Glomerular endothelial cell (primary cell): ENCODE results near the gene MGRN1. TPM values are rescaled to one million over a fixed set of nuclear protein-coding genes. Genes with fewer than 3 reads are reported as not detected.

ENCODE experiments used
- DNase-seq: peaks from one replicate; pipeline ENCODE4 v3.0.0-alpha.2; 2011; ENCODE audit warnings: low read depth, low spot score; ENCODE audit errors: extremely low read depth
- total RNA-seq: library from RNA; depleted of rRNA; stranded (reverse); fragments of >200 nt; gene quantifications from 2 replicates; pipeline ENCODE4 v1.2.3, GENCODE V29; 2015

Gene MGRN1
- total RNA-seq, 1 donor from 2014 or later = 87.1 TPM

DNA sequence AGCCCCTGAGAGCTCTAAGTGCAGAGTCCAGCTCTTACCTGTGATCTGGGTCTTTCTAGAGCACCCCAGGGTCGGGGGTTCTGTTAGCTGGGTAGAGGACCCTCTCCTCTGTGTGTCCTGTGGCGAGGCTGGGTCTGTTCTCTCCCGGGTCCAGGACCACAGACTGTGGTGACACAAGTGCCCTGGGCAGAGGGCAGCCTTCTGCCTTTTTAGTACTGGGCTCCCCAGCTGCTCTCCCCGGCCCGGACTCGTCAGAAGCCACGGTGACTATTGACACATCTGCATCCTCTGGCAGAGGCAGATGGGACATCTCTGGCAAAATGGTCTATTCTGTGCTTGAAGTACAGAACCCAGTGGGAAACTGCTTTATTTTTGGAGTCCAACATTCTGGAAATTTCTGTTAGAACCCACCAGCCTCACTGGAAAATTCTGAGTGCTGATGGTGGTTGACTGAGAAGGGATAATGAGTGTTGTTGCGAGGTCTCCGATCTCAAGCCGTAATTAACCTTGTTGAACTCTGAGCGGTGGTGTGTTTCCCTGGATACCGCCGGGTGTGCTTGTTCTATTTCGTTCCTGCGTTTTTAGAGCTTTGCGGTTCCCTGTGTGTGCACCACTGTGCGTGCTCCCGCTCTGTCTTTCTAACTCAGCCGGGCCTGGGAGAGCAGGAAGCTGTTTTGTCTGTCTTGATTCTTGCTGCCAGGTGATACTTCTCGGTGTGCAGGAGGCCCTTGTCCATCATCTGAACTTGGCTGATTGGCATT is 42.8 kb downstream of the MGRN1 start:
- no peak for DNase-seq

DNA sequence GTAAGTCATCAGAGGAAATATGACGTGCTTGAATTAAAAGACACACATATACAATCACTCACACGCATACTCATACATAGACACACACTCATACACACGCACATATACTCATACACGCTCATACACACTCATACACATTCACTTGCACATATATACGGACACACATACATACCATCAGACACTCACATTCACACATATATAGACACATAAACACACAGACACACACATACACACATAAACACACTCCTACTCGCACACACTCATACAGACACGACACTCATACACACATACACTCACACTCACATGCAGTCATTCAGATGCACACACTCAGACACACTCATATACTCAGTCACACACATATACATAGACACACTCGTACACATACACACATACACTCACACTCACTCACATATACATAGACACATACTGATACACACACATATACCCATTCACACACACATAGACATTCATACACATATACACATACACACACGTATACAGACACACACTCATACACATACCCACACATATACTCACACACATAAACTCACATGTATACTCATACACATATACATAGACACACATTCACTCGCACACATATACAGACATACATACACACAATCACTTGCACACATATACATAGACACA is 43.8 kb downstream of the MGRN1 start:
- no peak for DNase-seq

DNA sequence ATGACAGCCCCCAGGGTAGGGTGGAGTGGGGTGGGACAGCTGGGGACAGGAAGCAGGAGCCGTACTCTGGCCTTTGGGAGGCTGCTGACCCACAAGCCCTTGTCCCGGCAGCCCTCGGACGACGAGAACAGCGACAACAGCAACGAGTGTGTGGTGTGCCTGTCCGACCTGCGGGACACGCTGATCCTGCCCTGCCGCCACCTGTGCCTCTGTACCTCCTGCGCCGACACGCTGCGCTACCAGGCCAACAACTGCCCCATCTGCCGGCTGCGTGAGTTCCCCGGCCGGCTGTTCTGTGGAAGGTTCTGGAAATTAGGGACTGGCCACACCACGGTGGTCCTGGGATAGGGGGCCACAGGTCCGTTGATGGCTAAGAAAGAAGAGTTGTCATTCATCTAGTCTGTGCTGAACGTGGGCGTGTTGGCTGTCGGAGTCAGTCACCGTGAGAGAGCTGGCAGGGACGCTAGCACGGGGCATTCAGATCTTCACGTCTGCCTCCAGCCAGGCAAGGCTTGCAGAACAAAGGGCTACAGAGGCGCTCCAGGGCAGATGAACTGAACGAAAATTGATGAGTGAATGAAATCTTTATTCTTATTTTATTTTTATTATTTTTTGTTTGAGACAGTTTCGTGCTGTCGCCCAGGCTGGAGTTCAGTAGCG is 48.9 kb downstream of the MGRN1 start:
- no peak for DNase-seq

DNA sequence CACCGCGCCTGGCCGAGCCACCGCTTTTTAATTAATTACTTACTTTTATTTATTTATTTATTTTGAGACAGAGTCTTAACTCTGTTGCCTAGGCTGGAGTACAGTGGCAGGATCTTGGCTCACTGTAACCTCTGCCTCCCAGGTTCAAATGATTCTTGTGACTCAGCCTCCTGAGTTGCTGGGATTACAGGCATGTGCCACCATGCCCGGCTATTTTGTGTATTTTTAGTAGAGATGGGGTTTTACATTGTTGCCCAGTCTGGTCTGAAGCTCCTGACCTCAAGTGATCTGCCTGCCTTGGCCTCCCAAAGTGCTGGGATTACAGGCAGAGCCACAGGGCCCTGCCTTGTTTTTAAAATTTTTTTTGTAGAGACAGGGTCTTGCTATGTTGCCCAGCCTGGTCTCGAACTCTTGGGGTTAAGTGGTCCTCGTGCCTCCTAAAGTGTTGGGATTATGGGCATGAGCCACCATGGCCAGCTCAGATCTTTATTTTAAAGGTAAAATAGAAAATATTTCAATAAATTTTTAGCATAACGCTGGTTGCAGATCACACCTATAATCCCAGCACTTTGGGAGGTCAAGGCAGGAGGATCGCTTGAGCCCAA is 50.4 kb downstream of the MGRN1 start:
- no peak for DNase-seq

DNA sequence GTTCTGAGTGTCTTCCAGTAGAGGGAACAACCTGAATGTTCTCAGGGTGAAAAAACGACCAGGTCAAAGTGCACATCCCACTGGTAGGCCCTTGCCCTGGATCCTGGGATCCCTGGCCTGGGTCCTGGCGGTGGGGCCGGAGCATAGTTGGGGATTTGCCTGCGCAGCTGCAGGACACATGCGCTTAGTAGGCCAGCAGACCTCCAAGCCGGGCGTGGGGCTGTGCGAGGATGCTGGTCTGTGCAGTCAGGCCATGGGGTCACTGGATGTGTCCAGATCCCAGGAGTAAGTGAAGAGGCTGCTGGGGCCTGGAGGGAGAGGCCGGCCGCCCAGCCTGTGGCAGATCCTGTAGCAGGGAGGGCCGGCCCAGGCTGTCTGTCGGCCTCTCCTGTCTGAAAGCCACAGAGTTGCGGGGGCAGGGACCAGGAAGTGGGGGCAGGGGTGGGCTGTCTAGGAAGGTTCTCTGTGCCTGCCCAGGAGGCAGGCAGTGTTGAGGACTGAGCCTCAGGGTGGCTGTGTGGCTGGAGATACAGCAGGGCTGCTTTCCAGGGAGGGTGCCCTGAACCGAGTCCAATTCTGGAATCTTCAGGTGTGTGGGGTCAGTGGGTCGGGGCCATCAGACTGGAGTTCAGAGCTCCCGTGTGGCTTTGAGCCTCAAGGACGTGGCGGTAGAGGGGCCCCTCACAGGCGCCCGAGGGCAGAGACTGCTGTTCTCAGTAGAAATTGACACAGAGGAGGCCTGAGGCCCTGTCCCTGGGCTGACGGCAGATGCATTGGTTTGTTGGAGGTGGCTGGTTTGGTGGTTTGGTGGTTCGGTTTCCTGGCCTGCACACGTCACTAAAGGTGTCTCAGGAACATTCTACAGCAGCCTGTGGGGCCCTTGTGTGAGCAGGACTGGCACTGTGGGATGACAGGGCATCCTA is 51.5 kb downstream of the MGRN1 start:
- DNase-seq = no peak

DNA sequence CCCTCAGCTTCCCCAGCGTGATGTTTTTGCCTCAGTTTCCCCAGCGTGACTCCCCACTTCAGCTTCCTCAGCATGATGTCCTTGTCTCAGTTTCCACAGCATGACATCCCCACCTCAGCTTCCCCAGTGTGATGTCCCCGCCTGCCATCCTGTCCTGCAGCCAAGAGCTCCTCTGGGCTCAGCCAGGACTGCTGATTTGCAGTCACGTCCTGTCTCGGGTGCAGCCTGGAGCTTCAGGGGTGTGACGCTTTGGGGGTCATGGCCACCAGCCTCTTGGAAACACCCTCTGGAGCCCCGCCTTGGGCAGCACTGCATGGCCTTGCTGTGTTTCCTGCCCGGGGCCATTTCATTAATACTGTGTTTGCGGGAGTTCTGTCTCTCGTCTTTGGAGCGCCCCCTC is 52.2 kb downstream of the MGRN1 start:
- DNase-seq = no peak

DNA sequence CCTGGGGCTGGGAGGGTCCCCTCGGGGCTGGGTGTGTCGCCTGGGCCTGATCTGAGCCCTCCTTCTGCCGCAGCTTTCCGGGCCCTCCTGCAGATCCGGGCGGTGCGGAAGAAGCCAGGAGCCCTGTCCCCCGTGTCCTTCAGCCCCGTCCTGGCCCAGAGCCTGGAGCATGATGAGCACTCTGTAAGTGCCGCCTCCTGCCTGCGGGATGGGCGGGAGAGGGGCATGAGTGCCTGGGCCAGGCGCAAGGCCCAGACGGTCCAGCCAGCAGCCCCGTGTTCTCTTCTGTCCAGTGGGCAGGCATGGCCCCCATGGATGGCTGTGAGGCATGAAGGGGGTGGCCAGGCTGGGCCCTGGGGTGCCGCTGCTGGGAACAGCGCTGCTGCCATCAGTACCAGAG is 52.8 kb downstream of the MGRN1 start:
- no peak for DNase-seq

DNA sequence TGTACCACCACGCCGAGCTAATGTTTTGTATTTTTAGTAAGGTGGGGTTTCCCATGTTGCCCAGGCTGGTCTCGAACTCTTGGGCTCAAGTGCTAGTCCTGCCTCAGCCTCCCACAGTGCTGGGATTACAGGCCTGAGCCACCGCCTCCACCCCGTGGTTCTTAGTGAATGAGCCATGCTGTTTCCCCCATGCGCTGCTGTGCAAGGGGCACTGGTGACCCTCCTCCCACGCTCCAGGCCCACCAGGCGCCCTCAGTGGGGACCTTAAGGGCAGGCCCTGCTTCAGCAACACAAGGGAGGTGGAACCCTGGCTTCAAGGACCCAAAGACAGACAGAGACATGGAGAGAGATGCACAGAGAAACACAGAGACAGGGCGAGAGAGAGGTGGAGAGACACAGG is 53.4 kb downstream of the MGRN1 start:
- DNase-seq = no peak

DNA sequence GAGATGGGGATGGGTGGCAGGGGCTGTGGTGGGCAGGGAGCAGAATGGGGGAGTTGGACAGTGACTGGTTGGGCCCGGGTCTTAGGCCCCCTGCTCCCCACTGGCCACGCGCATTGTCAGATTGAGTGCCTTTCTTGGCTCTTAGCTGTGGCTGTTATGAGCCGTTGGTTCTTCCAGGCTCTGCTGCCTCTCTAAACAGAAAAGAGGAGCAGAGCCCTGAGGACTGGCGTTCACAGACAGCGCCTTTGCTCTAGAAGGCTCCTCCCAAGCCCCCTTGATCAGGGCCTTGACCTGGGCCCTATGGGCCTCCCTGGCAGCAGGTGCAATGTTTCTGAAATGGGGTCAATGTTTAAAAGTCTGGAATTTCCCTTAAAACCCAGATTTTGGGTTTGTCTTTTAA is 54.0 kb downstream of the MGRN1 start:
- DNase-seq = no peak

DNA sequence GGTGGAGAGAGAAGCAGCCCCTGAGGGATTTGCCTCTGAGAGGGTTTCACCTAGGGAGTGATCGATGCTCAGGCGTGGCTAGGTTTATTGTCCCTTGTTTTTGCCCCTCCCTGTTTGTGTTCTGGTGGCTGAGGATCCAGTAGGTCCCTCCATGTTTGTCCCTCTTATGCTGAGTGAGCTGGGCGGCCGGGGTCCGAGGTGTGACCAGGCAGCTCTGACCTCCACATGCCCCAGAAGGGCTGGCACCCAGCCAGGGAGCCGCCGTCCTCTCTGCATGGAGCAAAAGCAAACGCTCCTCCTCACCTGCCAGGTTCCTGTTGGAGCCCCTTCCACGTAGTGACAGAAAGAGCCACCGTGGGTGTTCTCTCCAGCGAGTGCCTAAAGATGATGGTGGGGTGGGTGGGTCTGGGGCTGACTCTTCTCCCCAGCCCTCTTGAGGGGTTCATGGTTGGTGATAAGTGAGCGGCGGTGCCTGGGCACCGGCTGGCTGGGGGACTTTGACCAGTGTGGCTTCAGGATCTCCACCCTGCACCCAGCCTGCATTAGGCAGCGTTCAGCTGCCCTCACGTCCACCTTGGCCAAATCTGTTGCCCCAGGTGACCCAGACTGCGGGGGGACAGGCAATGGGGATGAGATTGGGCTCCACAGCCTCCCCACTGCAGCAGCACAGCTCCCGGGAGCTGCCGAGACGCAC is 54.7 kb downstream of the MGRN1 start:
- DNase-seq = no peak

DNA sequence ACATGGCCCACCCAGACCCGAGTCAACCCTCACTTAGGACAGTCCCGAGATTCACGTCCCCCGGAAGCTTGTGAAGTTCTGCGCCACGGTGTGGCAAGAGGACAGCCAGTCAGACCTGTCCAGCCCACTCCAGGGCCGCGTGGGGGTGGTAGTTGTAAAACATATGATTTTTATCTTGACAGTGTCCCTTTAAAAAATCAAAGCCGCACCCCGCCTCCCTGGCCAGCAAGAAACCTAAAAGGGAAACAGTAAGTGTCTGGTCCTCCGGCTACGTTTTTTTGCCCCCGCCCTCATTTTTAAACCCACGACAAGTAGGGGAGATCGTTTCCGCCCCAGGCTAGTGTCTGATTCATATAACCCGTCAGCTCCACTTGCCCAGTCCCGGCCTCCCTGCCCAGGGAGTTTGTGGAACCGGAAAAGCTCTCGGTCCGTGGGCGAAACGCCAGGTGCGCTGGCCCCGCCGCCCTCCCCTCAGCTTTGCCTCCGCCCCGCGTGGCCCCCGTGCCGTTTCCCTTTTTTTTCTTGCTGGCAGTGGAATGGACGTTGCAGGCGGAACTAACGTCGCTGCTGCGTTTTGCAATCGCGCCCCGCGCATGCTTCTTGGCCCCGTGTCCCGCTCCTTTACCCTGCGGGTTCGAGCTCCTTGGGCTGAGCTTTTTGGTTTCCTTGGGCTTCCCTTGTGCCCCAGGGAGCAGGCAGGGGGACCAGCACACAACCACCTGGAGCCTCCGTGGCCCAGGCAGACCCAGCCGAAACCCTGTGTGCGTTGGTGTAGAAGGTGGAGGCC is 55.4 kb downstream of the MGRN1 start:
- no peak for DNase-seq

DNA sequence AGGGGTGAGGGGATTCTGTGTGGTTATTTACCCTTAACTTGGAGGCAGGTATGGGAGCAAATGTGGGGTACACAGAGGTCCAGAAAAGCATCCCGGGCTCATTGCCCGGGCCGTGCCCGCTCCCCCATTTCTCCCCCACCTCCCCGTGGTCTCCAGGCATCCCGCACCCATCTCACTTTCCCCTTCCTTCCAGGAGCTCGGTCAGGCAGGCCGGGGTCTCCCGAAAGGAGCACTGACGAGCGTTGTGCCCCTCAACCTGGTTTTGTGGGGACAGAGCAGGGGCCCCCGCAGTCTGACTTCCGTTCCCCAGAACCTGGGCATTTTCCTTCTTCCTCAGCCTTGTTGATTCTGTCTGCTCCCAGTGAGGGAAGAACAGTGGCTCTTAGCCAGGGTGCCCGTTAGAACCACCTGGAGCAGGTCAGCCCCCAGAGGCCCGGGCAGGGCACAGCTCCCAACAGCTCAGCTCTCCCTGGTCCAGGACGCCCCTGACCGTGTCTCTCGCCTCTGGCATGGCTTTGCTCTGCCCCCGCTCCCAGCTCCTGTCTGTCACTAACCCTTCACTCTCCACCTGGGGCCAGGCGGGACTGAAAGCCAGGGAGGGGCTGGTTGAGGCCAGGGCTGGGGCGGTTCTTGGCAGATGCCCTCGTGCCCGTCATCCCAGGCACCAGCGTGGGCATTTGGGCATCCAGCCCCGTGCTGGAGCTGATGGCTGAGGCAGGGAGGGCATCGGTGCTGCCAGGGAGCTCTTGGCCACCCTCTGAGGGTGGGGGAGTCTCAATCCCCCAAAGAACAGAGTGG is 56.2 kb downstream of the MGRN1 start:
- no peak for DNase-seq

DNA sequence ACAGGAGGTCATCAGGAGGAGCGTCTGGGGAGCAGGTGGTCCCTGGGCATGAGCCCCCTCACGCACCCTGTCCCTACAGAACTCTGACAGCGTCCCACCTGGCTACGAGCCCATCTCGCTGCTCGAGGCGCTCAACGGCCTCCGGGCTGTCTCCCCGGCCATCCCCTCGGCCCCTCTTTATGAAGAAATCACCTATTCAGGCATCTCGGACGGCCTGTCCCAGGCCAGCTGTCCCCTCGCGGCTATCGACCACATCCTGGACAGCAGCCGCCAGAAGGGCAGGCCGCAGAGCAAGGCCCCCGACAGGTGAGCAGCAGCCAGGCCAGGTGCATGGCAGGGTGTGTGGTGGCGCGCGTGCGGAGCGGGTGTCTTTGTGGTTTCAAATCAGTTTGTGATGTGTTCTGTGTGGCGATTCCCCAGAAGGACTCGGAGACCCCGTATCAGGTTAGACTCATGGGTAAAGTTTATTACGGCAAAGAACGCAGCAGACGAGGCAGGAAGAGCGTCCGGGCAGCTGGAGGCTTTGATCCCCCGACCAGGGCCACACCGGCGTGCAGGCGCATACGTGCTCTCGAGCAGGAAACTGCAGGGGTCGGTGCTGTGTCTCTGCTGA is 57.0 kb downstream of the MGRN1 start:
- DNase-seq = no peak

DNA sequence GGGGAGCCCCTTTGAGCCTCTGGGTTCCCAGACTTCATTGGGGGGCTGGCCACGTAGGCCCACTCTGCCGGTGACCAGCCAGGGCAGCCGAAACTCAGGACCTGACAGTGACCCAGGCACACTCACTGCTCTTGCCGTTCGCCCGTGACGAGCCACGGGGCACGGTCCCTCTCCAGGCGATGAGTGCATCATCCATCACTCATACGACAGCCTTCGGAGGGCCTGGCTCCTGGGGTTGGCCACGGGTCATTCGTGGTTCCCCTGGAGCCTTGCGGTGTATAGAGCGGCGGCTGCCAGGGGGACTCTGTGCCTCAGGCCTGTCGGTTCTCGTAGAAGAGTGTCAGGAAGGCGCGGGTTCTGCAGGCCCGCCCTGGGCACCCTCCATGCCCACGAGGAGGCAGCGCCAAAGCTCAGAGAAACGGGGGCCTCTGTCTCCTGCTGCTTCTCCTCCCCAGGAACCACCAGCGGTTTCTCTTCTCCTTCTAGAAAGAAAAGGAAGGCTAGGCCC is 57.5 kb downstream of the MGRN1 start:
- DNase-seq = no peak

DNA sequence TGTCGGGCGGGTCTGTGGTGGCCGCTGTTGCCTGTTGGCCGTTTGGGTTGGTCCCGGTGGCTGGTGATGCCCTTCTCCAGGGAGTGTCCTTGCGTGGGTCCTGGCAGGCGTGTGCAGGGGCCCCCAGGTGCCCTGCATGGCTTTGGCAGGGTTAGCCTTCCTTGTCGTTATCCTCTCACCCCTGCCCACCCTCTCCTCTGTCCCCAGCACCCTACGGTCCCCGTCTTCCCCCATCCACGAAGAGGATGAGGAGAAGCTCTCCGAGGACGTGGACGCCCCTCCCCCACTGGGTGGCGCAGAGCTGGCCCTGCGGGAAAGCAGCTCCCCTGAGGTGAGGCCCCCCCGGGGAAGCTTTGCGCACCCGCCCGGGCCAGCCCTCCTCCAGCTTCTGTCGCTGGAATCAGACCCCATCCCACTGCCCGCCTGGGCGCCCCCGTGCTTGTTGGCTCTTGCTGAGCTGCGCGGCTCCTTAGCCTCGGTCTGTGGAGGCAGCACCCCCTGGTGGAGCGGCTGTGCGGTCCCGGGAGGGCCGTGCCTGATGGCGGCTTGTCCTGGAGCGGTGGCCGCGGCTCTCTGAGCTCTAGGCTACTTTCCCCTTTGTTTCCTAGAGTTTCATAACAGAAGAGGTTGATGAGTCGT is 58.1 kb downstream of the MGRN1 start:
- DNase-seq = no peak

DNA sequence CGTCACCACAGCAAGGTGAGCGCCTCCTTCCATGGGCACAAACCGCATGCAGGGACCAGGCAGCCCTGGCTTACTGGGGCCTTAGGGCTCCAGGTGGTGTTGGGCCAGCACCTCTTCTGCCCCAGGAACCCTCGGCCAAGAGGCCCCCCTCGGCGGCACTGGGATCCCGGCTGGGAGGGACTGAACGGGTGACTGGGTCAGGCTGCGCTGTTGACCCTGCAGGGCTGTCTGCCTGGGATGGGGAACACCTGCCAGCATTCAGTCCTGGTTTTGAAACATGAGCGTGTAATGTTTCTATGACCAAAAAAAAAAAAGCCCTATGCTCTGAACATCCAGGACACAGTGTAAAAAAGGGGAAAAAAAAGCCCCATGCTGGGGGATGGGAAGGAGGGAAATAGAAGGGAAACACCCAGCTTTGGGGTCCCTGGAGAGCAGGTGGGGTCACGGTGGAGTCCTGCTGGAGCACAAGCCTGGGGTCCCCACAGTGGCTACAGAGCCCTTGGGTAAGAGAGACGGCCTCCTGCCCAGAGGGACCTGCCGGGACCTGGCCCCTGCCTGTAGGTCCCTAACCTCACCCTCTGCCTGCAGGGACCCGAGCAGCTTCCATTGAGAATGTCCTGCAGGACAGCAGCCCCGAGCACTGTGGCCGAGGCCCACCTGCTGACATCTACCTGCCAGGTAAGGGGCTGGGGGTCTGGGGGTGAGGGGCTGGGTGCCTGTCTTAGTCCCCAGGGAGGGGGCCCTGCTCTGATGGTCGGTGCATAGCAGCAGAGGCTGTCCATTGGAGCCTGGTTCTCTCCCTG is 58.8 kb downstream of the MGRN1 start:
- no peak for DNase-seq
